Lower leg skin (tissue), 3 donors: ENCODE data around the gene OR10H2.

Experiments
- POLR2A ChIP-seq, 2 donors: fragments of 450-650 bp; IDR thresholded peaks; one replicate each; pipeline ENCODE4 v1.6.1; 2016 to 2017; ENCODE audit warnings: antibody characterized with exemption in 2 of 2, mild to moderate bottlenecking in 1 of 2, moderate library complexity in 1 of 2
- TF ChIP-seq, protein P1 (sequence below), 3 donors: fragments of 450-650 bp; IDR thresholded peaks; one replicate each; pipeline ENCODE4 v1.5.1; 2016; ENCODE audit warnings: antibody characterized with exemption in 3 of 3, mild to moderate bottlenecking in 3 of 3, moderate library complexity in 2 of 3

DNA sequence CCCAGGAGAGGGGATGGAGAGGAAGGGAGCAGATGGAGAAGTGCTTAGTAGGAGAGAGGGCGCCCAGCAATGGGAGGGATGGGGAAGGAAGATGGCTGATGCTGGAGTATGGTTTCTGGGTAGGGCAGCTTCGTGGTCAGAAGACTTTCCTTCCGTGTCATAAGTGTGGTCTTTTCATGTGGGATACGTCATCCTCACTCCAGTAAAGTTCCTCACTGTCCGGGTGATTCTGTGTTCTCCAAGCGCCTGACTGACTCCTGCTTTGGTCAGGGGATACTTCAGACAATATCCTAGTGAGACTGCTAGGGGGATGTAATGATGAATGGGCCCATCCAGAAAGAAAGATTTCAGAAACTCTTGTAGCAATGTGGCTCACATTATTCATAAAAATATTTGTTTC lies 6.1 kb downstream of the OR10H2 start:
- TF ChIP-seq, protein P1, sequence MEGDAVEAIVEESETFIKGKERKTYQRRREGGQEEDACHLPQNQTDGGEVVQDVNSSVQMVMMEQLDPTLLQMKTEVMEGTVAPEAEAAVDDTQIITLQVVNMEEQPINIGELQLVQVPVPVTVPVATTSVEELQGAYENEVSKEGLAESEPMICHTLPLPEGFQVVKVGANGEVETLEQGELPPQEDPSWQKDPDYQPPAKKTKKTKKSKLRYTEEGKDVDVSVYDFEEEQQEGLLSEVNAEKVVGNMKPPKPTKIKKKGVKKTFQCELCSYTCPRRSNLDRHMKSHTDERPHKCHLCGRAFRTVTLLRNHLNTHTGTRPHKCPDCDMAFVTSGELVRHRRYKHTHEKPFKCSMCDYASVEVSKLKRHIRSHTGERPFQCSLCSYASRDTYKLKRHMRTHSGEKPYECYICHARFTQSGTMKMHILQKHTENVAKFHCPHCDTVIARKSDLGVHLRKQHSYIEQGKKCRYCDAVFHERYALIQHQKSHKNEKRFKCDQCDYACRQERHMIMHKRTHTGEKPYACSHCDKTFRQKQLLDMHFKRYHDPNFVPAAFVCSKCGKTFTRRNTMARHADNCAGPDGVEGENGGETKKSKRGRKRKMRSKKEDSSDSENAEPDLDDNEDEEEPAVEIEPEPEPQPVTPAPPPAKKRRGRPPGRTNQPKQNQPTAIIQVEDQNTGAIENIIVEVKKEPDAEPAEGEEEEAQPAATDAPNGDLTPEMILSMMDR (IDR thresholded peaks at IDR 0.05) = no peak
- TF ChIP-seq POLR2A (IDR thresholded peaks at IDR 0.05) = no peak
